Dendritic cell treated with granulocyte-macrophage colony-stimulating factor and Interleukin-4, amounts not matched to agents 40 ng/mL and 50 ng/mL, for 4 days (primary cell): ENCODE data around the gene DLK2.
"Not testable (repeated sequence)": the region's sequence is repeated elsewhere in the genome, so short reads cannot be mapped to it uniquely, and the experiment has no call there.

ENCODE experiments used
- H3K27ac Mint-ChIP-seq: one replicate; pipeline ENCODE4 v1.8.0; 2022; ENCODE audit warnings: mild to moderate bottlenecking, mixed read lengths
- H3K27me3 Mint-ChIP-seq: one replicate; pipeline ENCODE4 v1.8.0; 2022; ENCODE audit warnings: mild to moderate bottlenecking, mixed read lengths
- H3K36me3 Mint-ChIP-seq: one replicate; pipeline ENCODE4 v1.8.0; 2022; ENCODE audit warnings: low read depth, mixed read lengths
- H3K4me1 Mint-ChIP-seq: one replicate; pipeline ENCODE4 v1.8.0; 2022; ENCODE audit warnings: low read depth, mixed read lengths
- H3K4me3 Mint-ChIP-seq: one replicate; pipeline ENCODE4 v1.8.0; 2022; ENCODE audit warnings: mild to moderate bottlenecking, moderate library complexity, mixed read lengths
- H3K9me3 Mint-ChIP-seq: one replicate; pipeline ENCODE4 v1.8.0; 2022; ENCODE audit warnings: mixed read lengths
- intact Hi-C: fragments of 100-400 bp; cut with micrococcal nuclease; formaldehyde crosslinking; loops from one replicate; pipeline ENCODE4 v1.15.0; 2022

DLK2 gene

GRCh38 chr6:43472515-43472914, 17.2 kb upstream of the DLK2 start:
- Mint-ChIP-seq H3K27me3 (peaks cover 17% of the 10 kb centered on the region), H3K27ac (no peak overlapping the region), H3K4me1 (peaks cover 9% of the 10 kb centered on the region), H3K36me3 (peaks cover 4% of the 10 kb centered on the region), H3K9me3 (no peaks in the 10 kb centered on the region), H3K4me3 (no peak overlapping the region)
- intact Hi-C loops = no loop called here

GRCh38 chr6:43471399-43471798, 16.1 kb upstream of the DLK2 start:
- Mint-ChIP-seq H3K27me3 (peaks cover 20% of the 10 kb centered on the region), H3K4me1 (no peaks in the 10 kb centered on the region), H3K9me3 (no peaks in the 10 kb centered on the region), H3K36me3 (no peaks in the 10 kb centered on the region), H3K4me3 (no peak overlapping the region), H3K27ac (no peak overlapping the region)
- intact Hi-C loops = no loop called here

GRCh38 chr6:43469947-43470346, 14.6 kb upstream of the DLK2 start:
- Mint-ChIP-seq H3K4me1 (no peaks in the 10 kb centered on the region), H3K27me3 (peaks cover 20% of the 10 kb centered on the region), H3K9me3 (no peaks in the 10 kb centered on the region), H3K27ac (no peak overlapping the region), H3K36me3 (no peaks in the 10 kb centered on the region), H3K4me3 (no peak overlapping the region)
- intact Hi-C loops = no loop called here

GRCh38 chr6:43468748-43469681, 13.7 kb upstream of the DLK2 start:
- Mint-ChIP-seq H3K4me3 (no peak overlapping the region), H3K27ac (no peak overlapping the region), H3K36me3 (no peaks in the 10 kb centered on the region), H3K4me1 (no peaks in the 10 kb centered on the region), H3K9me3 (no peaks in the 10 kb centered on the region), H3K27me3 (peaks cover 24% of the 10 kb centered on the region)
- intact Hi-C loops = no loop called here

GRCh38 chr6:43468240-43468639, 12.9 kb upstream of the DLK2 start:
- no peak overlapping the region for H3K27ac Mint-ChIP-seq
- intact Hi-C loops = no loop called here
- H3K9me3 Mint-ChIP-seq = no peaks in the 10 kb centered on the region
- H3K4me3 Mint-ChIP-seq = no peak overlapping the region
- no peaks in the 10 kb centered on the region for H3K36me3 Mint-ChIP-seq
- no peaks in the 10 kb centered on the region for H3K4me1 Mint-ChIP-seq
- peaks cover 29% of the 10 kb centered on the region for H3K27me3 Mint-ChIP-seq

DNA sequence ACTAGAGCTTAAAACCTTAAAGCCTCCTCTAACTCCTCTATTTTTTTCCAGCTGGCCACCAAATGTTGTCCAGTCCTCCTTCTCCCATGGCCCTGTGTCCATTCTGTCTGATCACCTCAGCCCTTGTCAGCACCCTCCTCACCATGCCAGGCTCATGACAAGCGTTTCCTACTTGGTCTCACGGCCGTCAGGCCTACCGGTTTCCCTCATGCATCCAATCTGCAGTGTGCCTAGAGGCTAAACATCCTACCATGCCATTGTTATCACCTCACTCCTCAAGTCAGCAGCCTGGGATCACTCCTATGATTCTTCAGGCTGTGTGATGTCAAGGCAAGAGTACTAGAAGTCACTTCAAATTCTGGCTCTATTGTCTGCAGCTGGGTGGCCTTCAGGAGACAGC, 12.4 kb upstream of the DLK2 start:
- Mint-ChIP-seq H3K9me3 (no peaks in the 10 kb centered on the region), H3K36me3 (no peaks in the 10 kb centered on the region), H3K4me3 (no peak overlapping the region), H3K27ac (no peak overlapping the region), H3K4me1 (no peaks in the 10 kb centered on the region), H3K27me3 (peaks cover 33% of the 10 kb centered on the region)
- intact Hi-C loops = no loop called here

- H3K4me3 Mint-ChIP-seq, H3K9me3 Mint-ChIP-seq, H3K27ac Mint-ChIP-seq, H3K4me1 Mint-ChIP-seq, H3K36me3 Mint-ChIP-seq, intact Hi-C loops: not testable (repeated sequence)
- peaks cover 38% of the 10 kb centered on the region for H3K27me3 Mint-ChIP-seq
Observed at GRCh38 chr6:43467265-43467664, 11.9 kb upstream of the DLK2 start.

DNA sequence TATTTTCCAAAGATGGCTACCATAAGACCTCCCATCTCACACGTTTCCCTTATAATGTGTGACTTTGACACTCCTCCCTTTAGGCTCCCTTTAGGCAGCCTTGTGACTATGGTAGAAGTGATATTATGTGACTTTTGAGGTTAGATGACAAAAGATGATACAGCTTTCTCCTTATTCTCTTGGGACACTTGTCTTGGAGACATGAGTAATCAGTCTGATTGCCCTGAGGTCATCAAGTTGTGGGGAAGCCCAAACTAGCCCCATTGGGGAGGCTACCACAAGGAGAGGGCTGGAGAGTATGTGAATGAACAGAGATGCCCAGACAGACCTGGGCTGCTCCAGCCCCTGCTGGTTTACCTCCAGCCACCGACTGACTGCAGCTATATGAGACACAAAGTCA, 10.6 kb upstream of the DLK2 start:
- no peak overlapping the region for H3K27ac Mint-ChIP-seq
- H3K4me1 Mint-ChIP-seq = no peaks in the 10 kb centered on the region
- no peak overlapping the region for H3K4me3 Mint-ChIP-seq
- intact Hi-C loops = no loop called here
- peaks cover 43% of the 10 kb centered on the region for H3K27me3 Mint-ChIP-seq
- H3K9me3 Mint-ChIP-seq = no peaks in the 10 kb centered on the region
- no peaks in the 10 kb centered on the region for H3K36me3 Mint-ChIP-seq

- no peak overlapping the region for H3K27ac Mint-ChIP-seq
- H3K4me3 Mint-ChIP-seq = no peak overlapping the region
- H3K36me3 Mint-ChIP-seq = no peaks in the 10 kb centered on the region
- peaks cover 42% of the 10 kb centered on the region for H3K27me3 Mint-ChIP-seq
- intact Hi-C loops = no loop called here
- H3K9me3 Mint-ChIP-seq = no peaks in the 10 kb centered on the region
- H3K4me1 Mint-ChIP-seq = no peaks in the 10 kb centered on the region
Observed at GRCh38 chr6:43464337-43464736, 9.0 kb upstream of the DLK2 start.

- Mint-ChIP-seq H3K4me3 (no peak overlapping the region), H3K36me3 (no peaks in the 10 kb centered on the region), H3K27me3 (peaks cover 44% of the 10 kb centered on the region), H3K9me3 (no peaks in the 10 kb centered on the region), H3K4me1 (no peaks in the 10 kb centered on the region), H3K27ac (no peak overlapping the region)
- intact Hi-C loops = no loop called here
Observed at GRCh38 chr6:43461936-43462335, 6.6 kb upstream of the DLK2 start.

- Mint-ChIP-seq H3K36me3 (no peaks in the 10 kb centered on the region), H3K9me3 (no peaks in the 10 kb centered on the region), H3K4me3 (no peak overlapping the region), H3K27me3 (peaks cover 58% of the 10 kb centered on the region), H3K4me1 (peaks cover 8% of the 10 kb centered on the region), H3K27ac (no peak overlapping the region)
- intact Hi-C loops = no loop called here
Observed at GRCh38 chr6:43460032-43460431, 4.7 kb upstream of the DLK2 start.

GRCh38 chr6:43459535-43459934, 4.2 kb upstream of the DLK2 start:
- Mint-ChIP-seq H3K27me3 (peaks cover 63% of the 10 kb centered on the region), H3K9me3 (no peaks in the 10 kb centered on the region), H3K4me1 (peaks cover 12% of the 10 kb centered on the region), H3K27ac (no peak overlapping the region), H3K4me3 (no peak overlapping the region), H3K36me3 (no peaks in the 10 kb centered on the region)
- intact Hi-C loops = no loop called here

GRCh38 chr6:43458154-43458553, 2.8 kb upstream of the DLK2 start:
- H3K4me3 Mint-ChIP-seq, H3K36me3 Mint-ChIP-seq, intact Hi-C loops, H3K27ac Mint-ChIP-seq, H3K9me3 Mint-ChIP-seq: not testable (repeated sequence)
- Mint-ChIP-seq H3K4me1 (peaks cover 18% of the 10 kb centered on the region), H3K27me3 (peaks cover 59% of the 10 kb centered on the region)

- Mint-ChIP-seq H3K4me3 (no peak overlapping the region), H3K9me3 (no peaks in the 10 kb centered on the region), H3K27ac (no peak overlapping the region), H3K4me1 (peaks cover 18% of the 10 kb centered on the region), H3K36me3 (peaks cover 12% of the 10 kb centered on the region), H3K27me3 (peaks cover 55% of the 10 kb centered on the region)
- intact Hi-C loops = no loop called here
Observed at GRCh38 chr6:43457643-43458042, 2.3 kb upstream of the DLK2 start.
